WTC11 (cell line): ENCODE results near the gene STUM. TPM values are rescaled to one million over a fixed set of nuclear protein-coding genes. Genes with fewer than 3 reads are reported as not detected.
"Not testable (repeated sequence)": the region's sequence is repeated elsewhere in the genome, so short reads cannot be mapped to it uniquely, and the experiment has no call there.

Experiments
- ATAC-seq: fragments of 200-7000 bp; cut with Tn5 transposase; 2 replicates; pipeline ENCODE4 v1.10.0; 2021; ENCODE audit warnings: mild to moderate bottlenecking, moderate library complexity
- CTCF ChIA-PET: fragments of 300-600 bp; sonication (Branson Sonifier 250); formaldehyde crosslinking; loops from one replicate; lab custom pipeline; 2021; ENCODE audit warnings: antibody characterized with exemption; lab: Charles Lee
- POLR2A ChIA-PET: fragments of 350-600 bp; sonication (Branson Sonifier 250); formaldehyde crosslinking; loops from one replicate; lab custom pipeline; 2021; ENCODE audit warnings: antibody characterized with exemption; lab: Charles Lee
- DNase-seq: peaks from one replicate; pipeline ENCODE4 v3.0.0; 2021; ENCODE audit warnings: low spot score
- H3K27ac Mint-ChIP-seq: 2 replicates; pipeline ENCODE4 v1.8.0; 2021; ENCODE audit warnings: mixed read lengths
- H3K27me3 Mint-ChIP-seq: 2 replicates; pipeline ENCODE4 v1.8.0; 2021; ENCODE audit warnings: low read depth, mild to moderate bottlenecking, moderate library complexity, mixed read lengths
- H3K36me3 Mint-ChIP-seq: 2 replicates; pipeline ENCODE4 v1.8.0; 2021; ENCODE audit warnings: mixed read lengths
- H3K4me1 Mint-ChIP-seq: 2 replicates; pipeline ENCODE4 v1.8.0; 2022; ENCODE audit warnings: mixed read lengths
- H3K4me3 Mint-ChIP-seq: 2 replicates; pipeline ENCODE4 v1.8.0; 2021; ENCODE audit warnings: mild to moderate bottlenecking, moderate library complexity, mixed read lengths
- H3K9me3 Mint-ChIP-seq: 2 replicates; pipeline ENCODE4 v1.8.0; 2021; ENCODE audit warnings: mixed read lengths
- ARID4B ChIP-seq: sonication (generic); formaldehyde crosslinking; IDR thresholded peaks from 2 replicates; pipeline ENCODE4 v1.8.0; 2023; ENCODE audit warnings: missing genetic modification reagents, mild to moderate bottlenecking, borderline replicate concordance
- CREB1 ChIP-seq: sonication (generic); formaldehyde crosslinking; IDR thresholded peaks from 2 replicates; pipeline ENCODE4 v1.8.0; 2023; ENCODE audit warnings: mild to moderate bottlenecking, missing genetic modification reagents
- ERG ChIP-seq: fragments of 250-450 bp; sonication (Bioruptor Pico); IDR thresholded peaks from 2 replicates; pipeline ENCODE4 v1.8.0; 2021; ENCODE audit warnings: mild to moderate bottlenecking
- FOXP1 ChIP-seq: sonication (generic); formaldehyde crosslinking; IDR thresholded peaks from 2 replicates; pipeline ENCODE4 v1.8.0; 2022; ENCODE audit warnings: missing genetic modification reagents, mild to moderate bottlenecking, moderate library complexity, borderline replicate concordance
- GRHL2 ChIP-seq: fragments of 250-450 bp; sonication (Bioruptor Pico); IDR thresholded peaks from 2 replicates; pipeline ENCODE4 v1.8.0; 2022; ENCODE audit warnings: mild to moderate bottlenecking, moderate library complexity; ENCODE audit not compliant: insufficient replicate concordance, severe bottlenecking
- IRF1 ChIP-seq: sonication (generic); formaldehyde crosslinking; IDR thresholded peaks from 2 replicates; pipeline ENCODE4 v1.8.0; 2023; ENCODE audit warnings: missing genetic modification reagents
- MLX ChIP-seq: sonication (generic); formaldehyde crosslinking; IDR thresholded peaks from 2 replicates; pipeline ENCODE4 v1.8.1; 2023; ENCODE audit warnings: mild to moderate bottlenecking, missing genetic modification reagents, moderate library complexity
- NFATC4 ChIP-seq: fragments of 250-450 bp; sonication (Bioruptor Pico); IDR thresholded peaks from 2 replicates; pipeline ENCODE4 v1.9.0; 2021; ENCODE audit warnings: mild to moderate bottlenecking
- NFE2L1 ChIP-seq: sonication (generic); formaldehyde crosslinking; IDR thresholded peaks from 2 replicates; pipeline ENCODE4 v1.8.1; 2023; ENCODE audit warnings: missing genetic modification reagents
- NR1H2 ChIP-seq: sonication (generic); formaldehyde crosslinking; IDR thresholded peaks from 2 replicates; pipeline ENCODE4 v1.9.0; 2021; ENCODE audit warnings: mild to moderate bottlenecking, moderate library complexity, missing genetic modification reagents
- SMAD4 ChIP-seq: sonication (generic); formaldehyde crosslinking; IDR thresholded peaks from 2 replicates; pipeline ENCODE4 v1.8.0; 2022; ENCODE audit warnings: mild to moderate bottlenecking, missing genetic modification reagents
- ZNF121 ChIP-seq: sonication (generic); formaldehyde crosslinking; IDR thresholded peaks from 2 replicates; pipeline ENCODE4 v1.8.0; 2023; ENCODE audit warnings: missing genetic modification reagents
- ZNF219 ChIP-seq: sonication (generic); formaldehyde crosslinking; IDR thresholded peaks from 2 replicates; pipeline ENCODE4 v1.8.0; 2023; ENCODE audit warnings: missing genetic modification reagents, mild to moderate bottlenecking, borderline replicate concordance
- ZNF232 ChIP-seq: sonication (generic); formaldehyde crosslinking; IDR thresholded peaks from 2 replicates; pipeline ENCODE4 v1.8.0; 2022; ENCODE audit warnings: mild to moderate bottlenecking, missing genetic modification reagents
- ZNF317 ChIP-seq: sonication (generic); formaldehyde crosslinking; IDR thresholded peaks from 2 replicates; pipeline ENCODE4 v1.8.1; 2023; ENCODE audit warnings: low read depth, mild to moderate bottlenecking, moderate library complexity, missing genetic modification reagents, borderline replicate concordance
- ZNF416 ChIP-seq: fragments of 250-450 bp; sonication (Bioruptor Pico); IDR thresholded peaks from 2 replicates; pipeline ENCODE4 v1.9.0; 2021; ENCODE audit warnings: mild to moderate bottlenecking, inconsistent platforms
- ZSCAN18 ChIP-seq: fragments of 250-450 bp; sonication (Bioruptor Pico); IDR thresholded peaks from 2 replicates; pipeline ENCODE4 v2.1.2; 2022; ENCODE audit warnings: mild to moderate bottlenecking, moderate library complexity
- total RNA-seq: library from RNA; stranded (reverse); gene quantifications from 3 replicates; pipeline ENCODE4 v1.2.3, GENCODE V29; 2021

STUM gene
- total RNA-seq, 1 experiment from 2014 or later, result 2.5 TPM

GRCh38 chr1:226611301-226611700 is 62.7 kb downstream of the STUM start:
- ATAC-seq, result peak; percentile 51
- no peak for TF ChIP-seq NFATC4 (CRISPR knock-in tag)
- TF ChIP-seq ARID4B (CRISPR knock-in tag), result no peak
- TF ChIP-seq ZSCAN18 (CRISPR knock-in tag), result no peak
- no peak for TF ChIP-seq ZNF121
- TF ChIP-seq ERG (CRISPR knock-in tag), result no peak
- no peak for TF ChIP-seq MLX (CRISPR knock-in tag)
- TF ChIP-seq SMAD4, result no peak
- no peak for TF ChIP-seq ZNF416 (CRISPR knock-in tag)
- TF ChIP-seq ZNF219 (CRISPR knock-in tag), result no peak
- TF ChIP-seq CREB1 (CRISPR knock-in tag), result no peak
- TF ChIP-seq NR1H2 (CRISPR knock-in tag), result no peak
- TF ChIP-seq GRHL2 (CRISPR knock-in tag), result no peak
- TF ChIP-seq IRF1 (CRISPR knock-in tag), result no peak
- TF ChIP-seq ZNF317 (CRISPR knock-in tag), result no peak
- no peak for TF ChIP-seq ZNF232 (CRISPR knock-in tag)
- no peak for TF ChIP-seq NFE2L1
- TF ChIP-seq FOXP1 (CRISPR knock-in tag), result no peak
- TF ChIP-seq, all 79 proteins: peak for 0
- no peaks in the 10 kb centered on the region for H3K36me3 Mint-ChIP-seq
- peak; percentile 31 for DNase-seq
- no peak overlapping the region for H3K4me3 Mint-ChIP-seq
- H3K27me3 Mint-ChIP-seq, result no peaks in the 10 kb centered on the region; the same call in none of the 2 replicates
- CTCF ChIA-PET, result interaction anchor here (1.0 to 3.7 kb wide), 4 partner anchors 18 to 203 kb away, joined by 3 to 77 read pairs (median 4); partner anchors contain the start of genes PARP1 and STUM
- peaks cover 27% of the 10 kb centered on the region for H3K4me1 Mint-ChIP-seq
- H3K27ac Mint-ChIP-seq, result no peak overlapping the region
- peaks cover 19% of the 10 kb centered on the region for H3K9me3 Mint-ChIP-seq
- POLR2A ChIA-PET, result no interaction called here

- H3K36me3 Mint-ChIP-seq, H3K27me3 Mint-ChIP-seq, H3K4me3 Mint-ChIP-seq, DNase-seq, ATAC-seq, POLR2A ChIA-PET, H3K27ac Mint-ChIP-seq: not testable (repeated sequence)
- CTCF ChIA-PET, result interaction anchor here (1.3 kb wide), 2 partner anchors 188 to 204 kb away, joined by 3 to 6 read pairs; partner anchors contain the start of gene PARP1
- Mint-ChIP-seq H3K4me1 (peaks cover 21% of the 10 kb centered on the region), H3K9me3 (peaks cover 26% of the 10 kb centered on the region)
These were observed 63.4 kb downstream of the STUM start for GRCh38 chr1:226611980-226612379.
